Non-pigmented ciliary epithelial cell (primary cell): ENCODE data around the gene PDIA2.
"Not testable (repeated sequence)": the region's sequence is repeated elsewhere in the genome, so short reads cannot be mapped to it uniquely, and the experiment has no call there.

Experiments used
- DNase-seq: peaks from one replicate; pipeline ENCODE4 v3.0.0-alpha.2; 2010; ENCODE audit warnings: low read depth

PDIA2 gene, protein sequence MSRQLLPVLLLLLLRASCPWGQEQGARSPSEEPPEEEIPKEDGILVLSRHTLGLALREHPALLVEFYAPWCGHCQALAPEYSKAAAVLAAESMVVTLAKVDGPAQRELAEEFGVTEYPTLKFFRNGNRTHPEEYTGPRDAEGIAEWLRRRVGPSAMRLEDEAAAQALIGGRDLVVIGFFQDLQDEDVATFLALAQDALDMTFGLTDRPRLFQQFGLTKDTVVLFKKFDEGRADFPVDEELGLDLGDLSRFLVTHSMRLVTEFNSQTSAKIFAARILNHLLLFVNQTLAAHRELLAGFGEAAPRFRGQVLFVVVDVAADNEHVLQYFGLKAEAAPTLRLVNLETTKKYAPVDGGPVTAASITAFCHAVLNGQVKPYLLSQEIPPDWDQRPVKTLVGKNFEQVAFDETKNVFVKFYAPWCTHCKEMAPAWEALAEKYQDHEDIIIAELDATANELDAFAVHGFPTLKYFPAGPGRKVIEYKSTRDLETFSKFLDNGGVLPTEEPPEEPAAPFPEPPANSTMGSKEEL

DNA sequence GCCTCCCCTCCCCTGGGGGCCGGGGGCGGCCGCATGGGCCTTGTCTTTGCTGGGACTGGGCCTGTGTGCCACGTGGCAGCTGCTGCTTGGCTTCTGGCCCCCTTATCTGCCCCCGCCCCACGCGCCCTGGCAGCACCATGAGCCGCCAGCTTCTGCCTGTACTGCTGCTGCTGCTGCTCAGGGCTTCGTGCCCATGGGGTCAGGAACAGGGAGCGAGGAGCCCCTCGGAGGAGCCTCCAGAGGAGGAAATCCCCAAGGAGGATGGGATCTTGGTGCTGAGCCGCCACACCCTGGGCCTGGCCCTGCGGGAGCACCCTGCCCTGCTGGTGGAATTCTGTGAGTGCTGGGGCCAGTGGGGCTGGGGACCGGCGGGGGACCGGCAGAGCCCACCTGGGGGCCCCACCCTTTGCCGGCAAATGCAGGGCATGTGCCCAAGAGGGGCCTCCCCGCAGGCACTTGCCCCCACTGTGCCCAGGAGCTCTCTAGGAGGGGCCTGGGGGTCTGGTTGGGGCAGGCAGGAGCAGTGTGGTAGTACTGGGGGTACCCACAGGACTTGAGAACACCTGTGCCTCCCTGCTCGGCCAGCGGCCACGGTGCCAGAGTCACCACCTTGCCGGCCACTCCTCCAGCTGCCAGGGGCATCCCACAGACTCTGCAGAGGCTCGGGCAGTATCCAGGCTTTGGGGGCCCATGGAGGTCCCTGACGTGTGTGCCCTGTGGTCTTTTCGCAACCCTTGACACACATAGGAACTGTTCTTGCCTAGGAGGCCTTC lies at the start of gene PDIA2:
PDIA2 (plus strand) TSS at position 132 of the 773 bp plus-strand sequence; CDS start at position 138, 6 bp downstream.
- DNase-seq, result no peak

DNA sequence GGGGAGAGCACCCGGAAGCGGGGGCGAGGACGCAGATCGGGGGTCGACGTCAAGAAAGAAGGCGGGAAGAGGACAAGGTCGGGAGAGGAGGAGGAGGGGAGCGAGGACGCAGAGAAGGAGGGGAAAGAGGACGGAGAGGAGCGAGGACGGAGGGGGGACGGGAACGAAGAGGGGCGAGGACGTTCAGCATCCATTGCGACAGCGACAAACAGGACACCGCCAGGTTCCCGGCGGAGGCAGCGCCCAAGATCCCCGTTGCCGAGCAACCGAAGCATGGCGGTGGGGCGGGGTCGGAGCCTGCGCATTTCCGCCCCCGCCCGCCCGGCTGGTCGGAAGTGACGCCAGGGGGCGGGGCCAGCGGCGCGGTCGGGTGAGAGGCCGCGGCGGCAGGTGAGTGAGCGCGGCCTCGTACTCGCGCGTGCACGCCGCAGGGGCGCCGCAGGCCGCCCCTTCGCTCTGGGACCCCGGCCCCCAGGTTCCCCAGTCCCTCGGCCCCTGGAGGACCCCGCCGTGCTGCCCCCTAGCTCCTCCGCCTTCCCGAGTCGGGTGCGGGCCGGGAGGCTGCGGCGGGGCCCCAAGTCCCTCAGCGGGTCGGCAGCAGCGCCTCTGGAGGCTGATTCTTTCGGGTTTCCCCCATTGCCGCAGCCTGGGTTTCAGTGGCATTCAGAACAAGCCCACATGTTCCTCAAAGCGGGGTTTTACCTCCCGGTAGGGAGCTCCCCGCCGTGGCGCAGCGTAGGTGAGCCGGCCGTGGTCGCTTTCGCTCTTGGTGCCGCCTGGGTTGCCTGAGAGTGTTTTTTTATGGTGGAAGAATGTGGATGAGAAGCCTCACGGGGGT lies 48.3 kb upstream of the PDIA2 start, which contains the start of gene FAM234A:
FAM234A (plus strand) TSS at position 354 of the 838 bp plus-strand sequence. CDS start 19,593 bp downstream, outside the sequence.
- no peak for DNase-seq

DNA sequence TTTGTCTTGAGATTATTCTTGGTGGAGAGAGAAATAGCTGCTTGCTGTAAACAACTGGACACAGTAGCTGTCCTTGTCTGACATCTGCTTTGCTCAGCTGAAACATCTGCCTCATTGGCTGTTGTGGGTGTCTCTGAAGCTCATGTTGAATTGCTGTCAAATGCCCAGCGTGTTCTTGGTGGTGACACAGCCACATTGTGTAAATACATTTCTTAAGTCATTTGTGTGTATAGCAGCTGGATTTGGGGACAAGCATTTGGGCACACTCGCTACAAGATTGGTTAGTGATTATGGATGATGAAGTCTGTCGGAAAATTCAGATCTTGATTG lies 43.1 kb upstream of the PDIA2 start:
- DNase-seq, result no peak

DNA sequence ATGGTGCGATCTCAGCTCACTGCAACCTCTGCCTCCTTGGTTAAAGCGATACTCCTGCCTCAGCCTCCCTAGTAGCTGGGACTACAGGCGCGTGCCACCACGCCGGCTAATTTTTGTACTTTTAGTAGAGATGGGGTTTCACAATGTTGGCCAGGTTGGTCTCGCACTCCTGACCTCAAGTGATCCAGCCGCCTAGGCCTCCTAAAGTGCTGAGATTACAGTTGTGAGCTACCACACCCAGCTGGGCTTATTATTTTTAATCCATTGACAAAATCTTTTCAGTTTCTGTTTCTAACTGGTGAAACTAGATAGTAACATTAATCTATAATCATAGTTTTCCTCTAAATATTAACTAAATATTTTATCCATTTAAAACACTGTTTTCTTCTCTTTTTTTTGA lies 42.4 kb upstream of the PDIA2 start:
- DNase-seq, result no peak

DNA sequence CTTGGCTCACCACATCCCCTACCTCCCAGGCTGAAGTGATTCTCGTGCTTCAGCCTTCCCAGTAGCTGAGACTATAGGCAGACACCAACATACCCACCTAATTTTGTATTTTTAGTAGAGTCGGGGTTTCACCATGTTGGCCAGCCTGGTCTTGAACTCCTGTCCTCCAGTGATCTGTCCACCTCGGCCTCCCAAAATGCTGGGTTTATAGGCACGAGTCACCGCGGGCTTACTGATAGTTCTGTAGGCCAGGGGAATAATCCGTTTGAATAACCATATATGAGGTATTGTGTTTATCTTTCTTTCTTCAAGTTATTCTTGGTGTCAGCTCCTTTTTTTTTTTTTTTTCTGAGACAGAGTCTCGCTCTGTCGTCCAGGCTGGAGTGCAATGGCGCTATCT lies 40.7 kb upstream of the PDIA2 start:
- no peak for DNase-seq

DNA sequence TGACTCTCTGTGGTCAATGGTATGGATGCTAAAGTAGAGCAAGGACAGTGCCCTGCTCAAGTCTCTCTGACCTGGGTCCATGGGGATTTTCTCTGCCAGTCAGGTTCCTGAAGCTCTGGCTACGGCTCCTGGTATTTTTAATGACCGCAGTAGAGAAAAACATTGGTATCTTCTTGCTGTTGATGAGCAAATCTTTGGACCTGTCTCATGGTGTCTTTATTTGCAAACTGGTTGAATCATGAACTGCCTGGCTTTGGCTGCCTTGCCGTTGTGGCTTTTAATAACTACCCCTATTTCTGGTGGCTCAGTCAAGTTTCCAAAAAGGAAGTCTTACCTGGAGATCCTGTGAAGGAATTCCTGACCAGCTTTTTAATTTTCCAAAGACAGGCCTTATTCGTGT lies 39.6 kb upstream of the PDIA2 start:
- no peak for DNase-seq

DNA sequence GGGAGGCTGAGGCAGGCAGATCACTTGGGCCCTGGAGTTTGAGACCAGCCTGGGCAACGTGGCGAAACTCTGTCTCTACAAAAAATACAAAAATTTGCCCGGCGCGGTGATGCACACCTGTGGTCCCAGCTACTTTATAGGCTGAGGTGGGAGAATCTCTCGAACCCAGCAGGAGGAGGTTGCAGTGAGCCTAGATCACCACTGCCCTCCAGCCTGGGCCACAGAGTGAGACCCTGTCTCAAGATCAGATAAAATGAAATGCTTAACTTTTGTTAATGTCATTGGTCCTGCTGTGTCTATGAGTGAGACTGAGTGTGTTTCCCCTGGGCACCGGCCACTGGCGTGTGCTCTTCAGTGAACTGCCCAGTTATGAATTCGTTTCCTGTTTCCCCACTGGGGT lies 37.9 kb upstream of the PDIA2 start:
- no peak for DNase-seq

DNA sequence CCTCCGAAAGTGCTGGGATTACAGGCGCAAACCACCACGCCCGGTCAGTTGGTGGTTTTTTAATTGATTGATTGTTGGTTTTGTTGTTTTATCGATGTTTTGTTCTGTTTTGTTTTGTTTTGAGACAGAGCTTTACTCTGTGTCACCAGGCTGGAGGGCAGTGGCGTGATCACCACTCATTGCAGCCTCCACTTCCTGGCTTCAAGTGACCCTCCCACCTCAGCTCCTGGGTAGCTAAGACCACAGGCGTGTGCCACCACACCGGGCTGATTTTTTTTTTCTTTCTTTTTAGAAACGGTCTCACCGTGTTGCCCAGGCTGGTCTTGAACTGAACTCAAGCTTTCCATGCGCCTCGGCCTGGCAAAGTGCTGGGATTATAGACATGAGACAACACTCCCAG lies 35.9 kb upstream of the PDIA2 start:
- DNase-seq, result no peak

DNA sequence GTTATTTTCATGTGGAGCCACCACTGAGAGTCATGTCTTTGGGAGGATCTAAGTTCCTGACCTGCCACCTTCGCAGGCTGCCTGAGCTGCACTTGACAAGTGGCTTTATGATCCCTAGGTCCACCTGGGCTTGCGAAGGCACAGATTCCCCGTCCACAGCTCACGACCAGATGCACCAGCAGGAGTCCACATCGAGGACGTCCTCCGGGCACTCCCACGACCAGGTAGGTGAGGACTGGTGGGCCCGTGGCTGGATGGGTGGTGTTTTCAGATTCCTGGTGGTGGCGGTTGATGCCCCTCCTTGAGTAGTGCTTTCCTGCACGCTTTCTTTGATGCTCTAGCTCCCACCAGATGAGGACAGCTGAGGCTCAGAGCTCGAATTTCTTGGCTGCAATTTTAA lies 33.5 kb upstream of the PDIA2 start:
- DNase-seq, result no peak

DNA sequence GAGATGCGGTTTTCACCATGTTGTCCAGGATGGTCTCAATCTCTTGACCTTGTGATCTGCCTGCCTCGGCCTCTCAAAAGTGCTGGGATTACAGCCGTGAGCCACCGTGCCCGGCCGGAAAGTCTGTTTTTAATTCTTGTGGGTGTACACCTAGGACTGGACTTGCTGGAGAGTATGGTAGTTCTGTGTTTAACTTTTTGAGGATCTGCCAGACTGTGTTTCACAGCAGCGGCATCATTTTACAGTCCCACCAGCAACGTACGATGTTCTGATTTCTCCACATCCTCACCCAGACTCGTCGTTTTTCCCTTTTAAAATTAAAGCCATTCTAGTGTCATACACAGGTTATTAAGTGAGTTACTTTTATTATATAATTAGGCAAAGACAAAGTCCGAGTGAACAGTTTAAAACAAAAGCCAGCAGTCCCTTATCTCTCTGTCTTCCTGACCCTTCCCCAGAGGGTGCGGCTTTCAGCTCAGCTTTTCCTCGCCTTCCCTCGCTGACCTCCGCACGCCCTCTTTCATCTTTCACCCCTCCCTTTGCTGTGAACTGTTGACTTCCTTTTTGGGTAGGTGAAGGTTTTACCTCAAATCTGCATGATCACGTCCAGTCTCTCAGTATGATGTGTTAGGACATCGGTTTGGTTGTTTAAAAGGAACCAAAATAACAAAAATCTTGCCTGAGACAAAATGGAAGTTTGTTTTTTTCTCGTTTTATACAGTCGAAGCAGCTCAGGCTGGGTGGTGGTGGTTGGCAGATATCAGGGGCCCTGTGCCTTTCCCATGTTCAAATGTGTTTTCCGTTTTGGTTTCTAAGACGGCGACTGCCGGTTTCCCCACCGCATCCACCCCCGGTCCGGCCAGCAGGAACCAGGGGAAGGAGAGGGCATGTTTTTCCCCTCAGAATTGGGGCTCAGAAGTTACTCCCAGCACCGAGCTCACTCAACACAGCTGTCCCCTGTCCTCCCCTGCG lies 30.3 kb upstream of the PDIA2 start:
- no peak for DNase-seq

DNA sequence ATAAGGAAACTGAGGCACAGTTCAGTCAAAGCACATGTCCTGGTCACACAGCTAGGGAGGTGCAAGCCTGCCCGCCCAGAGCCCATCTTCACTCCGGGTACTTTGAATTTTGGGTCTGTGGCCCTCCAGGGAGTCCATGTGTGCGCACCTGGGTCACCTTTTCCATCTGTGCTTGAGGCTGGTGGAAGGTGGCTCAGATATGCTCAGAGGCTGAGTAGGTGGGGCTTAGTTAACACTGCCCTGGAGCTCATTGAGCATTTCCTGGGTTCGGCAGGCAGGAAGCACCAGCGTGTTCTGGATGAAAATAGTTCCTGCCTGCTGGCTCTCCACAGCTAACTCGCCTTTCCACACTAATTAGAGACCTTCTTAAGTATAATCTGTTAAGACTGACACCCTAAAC lies 29.1 kb upstream of the PDIA2 start:
- no peak for DNase-seq

DNA sequence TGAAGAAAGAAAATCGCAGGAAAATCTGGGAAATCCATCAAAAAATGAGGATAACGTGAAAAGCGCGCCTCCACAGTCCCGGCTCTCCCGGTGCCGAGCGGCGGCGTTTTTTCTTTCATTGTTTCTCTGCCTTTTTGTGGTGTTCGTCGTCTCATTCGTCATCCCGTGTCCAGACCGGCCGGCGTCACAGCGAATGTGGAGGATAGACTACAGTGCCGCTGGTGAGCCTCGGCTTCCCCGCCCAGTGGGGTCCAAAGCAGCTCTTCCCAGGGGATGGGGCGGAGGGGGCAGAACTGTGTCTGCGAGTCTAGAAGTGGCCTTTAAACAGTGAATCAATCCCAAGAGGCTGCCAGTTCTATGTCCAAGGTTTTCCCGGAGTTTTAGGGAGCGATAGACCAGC lies 28.5 kb upstream of the PDIA2 start:
- no peak for DNase-seq

DNA sequence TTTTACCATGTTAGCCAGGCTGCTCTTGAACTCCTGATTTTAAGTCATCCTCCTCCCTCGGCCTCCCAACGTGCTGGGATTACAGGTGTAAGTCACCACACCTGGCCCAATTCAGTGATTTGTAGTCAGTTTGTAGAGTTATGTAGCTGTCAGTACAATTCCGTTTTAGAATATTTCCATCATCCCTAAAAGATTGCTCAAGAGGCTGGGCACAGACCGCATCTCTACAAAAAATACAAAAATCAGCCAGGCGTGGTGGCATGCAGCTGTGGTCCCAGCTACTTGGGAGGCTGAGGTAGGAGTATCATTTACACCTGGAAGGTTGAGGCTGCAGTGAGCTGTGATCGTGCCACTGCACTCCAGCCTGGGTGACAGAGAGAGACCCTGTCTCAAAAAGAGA lies 27.8 kb upstream of the PDIA2 start:
- DNase-seq, result no peak

DNA sequence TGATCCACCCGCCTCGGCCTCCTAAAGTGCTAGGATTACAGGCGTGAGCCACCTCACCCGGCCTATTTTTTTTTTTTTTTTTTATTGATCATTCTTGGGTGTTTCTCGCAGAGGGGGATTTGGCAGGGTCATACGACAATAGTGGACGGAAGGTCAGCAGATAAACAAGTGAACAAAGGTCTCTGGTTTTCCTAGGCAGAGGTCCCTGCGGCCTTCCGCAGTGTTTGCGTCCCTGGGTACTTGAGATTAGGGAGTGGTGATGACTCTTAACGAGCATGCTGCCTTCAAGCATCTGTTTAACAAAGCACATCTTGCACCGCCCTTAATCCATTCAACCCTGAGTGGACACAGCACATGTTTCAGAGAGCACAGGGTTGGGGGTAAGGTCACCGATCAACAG lies 24.9 kb upstream of the PDIA2 start:
- DNase-seq, result not testable (repeated sequence)

DNA sequence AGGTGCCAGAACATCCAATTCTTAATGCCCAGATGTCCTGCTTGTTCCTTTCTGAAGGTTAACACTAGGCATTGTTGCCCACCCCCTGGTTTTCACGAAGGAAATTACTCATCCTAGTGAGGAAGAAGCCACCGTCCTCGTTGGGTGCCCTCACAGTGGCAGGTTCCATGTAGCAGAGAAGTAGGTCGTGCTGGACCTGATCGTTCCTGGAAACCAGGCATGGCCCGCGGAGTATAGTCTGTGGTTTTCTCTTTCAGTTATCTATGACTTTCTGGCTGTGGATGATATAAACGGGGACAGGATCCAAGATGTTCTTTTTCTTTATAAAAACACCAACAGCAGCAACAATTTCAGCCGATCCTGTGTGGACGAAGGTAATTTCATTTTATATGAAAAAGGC lies 23.7 kb upstream of the PDIA2 start:
- DNase-seq, result no peak

DNA sequence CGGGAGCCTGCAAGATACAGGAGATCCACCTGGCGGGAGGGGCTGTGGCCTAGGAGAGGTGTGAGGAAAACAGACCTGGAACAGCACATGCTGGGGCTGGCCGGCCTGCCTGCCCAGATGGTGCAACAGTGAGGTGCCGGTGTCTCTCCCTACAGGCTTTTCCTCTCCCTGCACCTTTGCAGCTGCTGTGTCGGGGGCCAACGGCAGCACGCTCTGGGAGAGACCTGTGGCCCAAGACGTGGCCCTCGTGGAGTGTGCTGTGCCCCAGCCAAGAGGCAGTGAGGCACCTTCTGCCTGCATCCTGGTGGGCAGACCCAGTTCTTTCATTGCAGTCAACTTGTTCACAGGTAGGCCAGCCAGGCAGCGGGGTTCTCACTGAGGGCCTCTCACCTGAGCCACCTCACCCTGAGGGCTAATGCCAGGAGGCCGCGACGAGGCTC lies 23.1 kb upstream of the PDIA2 start:
- no peak for DNase-seq

DNA sequence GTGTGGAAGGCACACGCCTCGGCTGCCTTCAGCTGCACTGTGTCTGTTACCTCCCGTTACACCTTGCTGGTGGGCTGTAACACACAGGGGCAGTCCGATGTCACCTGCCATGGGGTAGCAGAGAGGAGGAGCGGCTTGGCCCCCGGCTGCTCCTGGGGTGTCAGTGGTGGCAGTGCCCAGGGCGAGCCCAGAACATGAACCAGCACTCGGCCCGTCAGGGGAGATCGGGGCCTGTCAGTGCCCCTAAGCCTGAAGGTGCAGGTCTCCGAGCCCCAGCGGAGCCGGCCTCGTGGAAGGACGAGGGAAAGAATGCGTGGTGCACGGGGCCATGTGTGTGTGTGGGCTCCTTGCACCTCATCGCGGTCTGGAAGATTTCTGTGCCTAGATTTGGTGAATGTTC lies 22.6 kb upstream of the PDIA2 start:
- DNase-seq, result no peak

DNA sequence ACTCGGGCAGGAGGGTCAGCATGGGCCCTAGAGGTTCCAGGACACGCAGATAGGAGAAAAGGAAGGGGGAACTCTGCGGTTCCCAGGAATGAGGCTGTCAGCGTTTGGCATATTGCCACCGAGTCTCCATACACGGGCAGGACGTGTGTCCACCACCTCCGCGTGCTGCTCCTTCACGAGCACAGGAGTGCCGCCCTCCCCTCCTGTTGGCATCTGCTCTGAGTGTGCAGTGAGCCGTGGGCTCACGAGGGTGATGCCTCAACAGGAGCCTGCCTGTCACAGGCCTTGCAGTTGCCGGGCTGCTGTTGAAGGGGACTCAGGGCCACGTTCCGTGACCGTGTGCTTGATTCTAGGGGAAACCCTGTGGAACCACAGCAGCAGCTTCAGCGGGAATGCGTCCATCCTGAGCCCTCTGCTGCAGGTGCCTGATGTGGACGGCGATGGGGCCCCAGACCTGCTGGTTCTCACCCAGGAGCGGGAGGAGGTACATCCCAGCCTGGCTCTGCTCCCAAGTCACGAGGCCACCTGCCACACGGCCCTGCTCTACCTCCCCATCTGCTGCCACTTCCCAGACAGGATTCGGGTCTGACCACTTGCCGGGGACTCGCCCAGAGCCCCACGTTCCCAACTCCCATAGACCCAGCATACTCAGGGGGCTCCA lies 21.8 kb upstream of the PDIA2 start:
- no peak for DNase-seq

DNA sequence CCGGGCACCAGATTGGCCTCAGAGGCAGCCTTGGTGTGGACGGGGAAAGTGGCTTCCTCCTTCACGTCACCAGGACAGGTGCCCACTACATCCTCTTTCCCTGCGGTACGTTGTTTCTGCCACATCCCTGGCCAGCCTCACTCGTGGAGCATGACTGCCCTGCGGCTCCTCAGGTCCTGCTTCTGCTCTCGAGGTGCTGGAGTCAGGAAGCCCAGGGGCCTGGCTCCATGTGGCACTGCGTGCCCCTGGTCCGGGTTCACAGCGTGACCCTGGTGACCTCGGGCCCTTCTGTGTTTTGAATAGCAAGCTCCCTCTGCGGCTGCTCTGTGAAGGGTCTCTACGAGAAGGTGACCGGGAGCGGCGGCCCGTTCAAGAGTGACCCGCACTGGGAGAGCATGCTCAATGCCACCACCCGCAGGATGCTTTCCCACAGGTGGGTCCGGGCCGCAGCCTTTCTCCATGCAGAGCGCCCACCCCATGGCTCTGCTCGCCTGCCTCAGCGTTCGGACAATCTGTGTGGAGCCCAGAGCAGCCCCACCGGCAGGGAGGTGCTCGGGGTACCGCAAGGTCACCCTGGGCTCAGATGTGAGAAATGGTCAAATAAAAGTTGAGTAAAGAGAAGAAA lies 20.7 kb upstream of the PDIA2 start:
- no peak for DNase-seq

DNA sequence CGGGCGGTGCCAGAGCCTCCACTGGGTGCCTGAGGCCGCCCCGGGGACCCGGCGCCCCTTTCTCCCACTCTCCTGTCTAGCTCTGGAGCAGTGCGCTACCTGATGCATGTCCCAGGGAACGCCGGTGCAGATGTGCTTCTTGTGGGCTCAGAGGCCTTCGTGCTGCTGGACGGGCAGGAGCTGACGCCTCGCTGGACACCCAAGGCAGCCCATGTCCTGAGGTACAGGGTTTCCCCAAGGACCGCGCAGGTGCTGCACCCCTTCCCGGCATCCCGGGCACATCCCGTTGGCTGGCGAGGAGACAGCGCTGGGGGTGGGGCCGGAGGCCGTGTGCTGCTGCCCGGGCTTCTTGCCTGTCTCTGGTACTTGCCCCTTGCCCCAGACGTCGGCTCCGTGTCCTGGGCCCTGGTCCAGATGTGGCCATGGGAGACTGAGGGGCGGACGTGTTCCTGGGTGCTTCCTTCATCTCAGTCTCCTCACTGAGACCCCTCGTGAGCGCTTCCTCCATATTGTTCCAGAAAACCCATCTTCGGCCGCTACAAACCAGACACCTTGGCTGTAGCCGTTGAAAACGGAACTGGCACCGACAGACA lies 19.7 kb upstream of the PDIA2 start:
- DNase-seq, result no peak
